AG04450 (cell line): ENCODE measurements around the gene TRAPPC2L. TPM values are rescaled to one million over a fixed set of nuclear protein-coding genes. Genes with fewer than 3 reads are reported as not detected.

Experiments
- CTCF ChIA-PET: fragments of 300-600, 350-600 bp; formaldehyde crosslinking; extraction: SDS; loops from one replicate; lab custom pipeline; 2022; ENCODE audit warnings: antibody characterized with exemption, inconsistent platforms; lab: Charles Lee
- POLR2A ChIA-PET: fragments of 350-600 bp; formaldehyde crosslinking; extraction: SDS; loops from one replicate; lab custom pipeline; 2021; ENCODE audit warnings: antibody characterized with exemption, inconsistent platforms; lab: Yijun Ruan, JAX
- DNase-seq: peaks from one replicate; pipeline ENCODE4 v3.0.0-alpha.2; 2011; ENCODE audit warnings: low read depth, low spot score
- H3K27ac ChIP-seq: one replicate; pipeline ENCODE4 v1.5.1; 2012; ENCODE audit warnings: low read depth, low read length, control low read depth
- H3K27me3 ChIP-seq: one replicate; pipeline ENCODE4 v1.6.0; 2012; ENCODE audit warnings: low read length; ENCODE audit not compliant: control insufficient read depth, insufficient read depth
- H3K4me3 ChIP-seq: 2 replicates; pipeline ENCODE4 v1.5.1; 2011; ENCODE audit warnings: mild to moderate bottlenecking, low read depth, low read length, control low read depth
- H3K9me3 ChIP-seq: 2 replicates; pipeline ENCODE4 v1.5.1; 2012; ENCODE audit warnings: low read length; ENCODE audit not compliant: control insufficient read depth, insufficient read depth
- polyA plus RNA-seq: library from polyadenylated mRNA; depleted of rRNA; stranded (reverse); fragments of >200 nt; gene quantifications from 2 replicates; pipeline ENCODE4 v1.2.3, GENCODE V29; 2011
- TF ChIP-seq, protein P1 (sequence below): IDR thresholded peaks from 2 replicates; pipeline ENCODE4 v1.5.1; 2011; ENCODE audit warnings: low read depth, low read length, control low read depth, inconsistent platforms

TRAPPC2L gene
- polyA plus RNA-seq, 1 experiment, result 72.8 TPM

DNA sequence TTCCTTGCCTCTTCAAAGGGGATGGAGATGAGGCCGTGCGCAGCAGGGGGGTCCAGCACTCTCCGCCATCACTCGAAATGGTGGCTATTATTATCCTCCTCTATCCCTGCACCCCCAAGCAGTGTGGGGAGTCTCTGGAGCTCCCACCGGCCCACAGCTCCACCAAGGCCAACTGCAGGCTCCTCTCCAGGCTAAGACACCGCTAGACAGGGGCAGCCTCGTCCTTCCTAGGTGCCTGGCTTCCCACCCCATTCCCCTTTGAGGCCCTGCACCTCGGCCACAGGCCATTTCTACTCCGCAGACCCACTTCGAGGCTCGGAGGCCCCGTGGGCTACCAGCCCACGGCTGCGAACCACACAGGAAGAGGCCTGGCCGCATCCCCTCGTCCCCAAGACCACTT is 49.1 kb downstream of the TRAPPC2L start:
- DNase-seq, result no peak
- H3K9me3 ChIP-seq, result peaks cover 3% of the 10 kb centered on the region; the same call in 1 of the 2 replicates
- ChIA-PET POLR2A (no interaction called here), CTCF (interaction anchor here (0.6 kb wide), 1 partner anchor 942 kb away, joined by 3 read pairs; no protein-coding TSS in a partner anchor)
- no peak overlapping the region for H3K4me3 ChIP-seq
- H3K27ac ChIP-seq, result no peak overlapping the region
- TF ChIP-seq, protein P1, sequence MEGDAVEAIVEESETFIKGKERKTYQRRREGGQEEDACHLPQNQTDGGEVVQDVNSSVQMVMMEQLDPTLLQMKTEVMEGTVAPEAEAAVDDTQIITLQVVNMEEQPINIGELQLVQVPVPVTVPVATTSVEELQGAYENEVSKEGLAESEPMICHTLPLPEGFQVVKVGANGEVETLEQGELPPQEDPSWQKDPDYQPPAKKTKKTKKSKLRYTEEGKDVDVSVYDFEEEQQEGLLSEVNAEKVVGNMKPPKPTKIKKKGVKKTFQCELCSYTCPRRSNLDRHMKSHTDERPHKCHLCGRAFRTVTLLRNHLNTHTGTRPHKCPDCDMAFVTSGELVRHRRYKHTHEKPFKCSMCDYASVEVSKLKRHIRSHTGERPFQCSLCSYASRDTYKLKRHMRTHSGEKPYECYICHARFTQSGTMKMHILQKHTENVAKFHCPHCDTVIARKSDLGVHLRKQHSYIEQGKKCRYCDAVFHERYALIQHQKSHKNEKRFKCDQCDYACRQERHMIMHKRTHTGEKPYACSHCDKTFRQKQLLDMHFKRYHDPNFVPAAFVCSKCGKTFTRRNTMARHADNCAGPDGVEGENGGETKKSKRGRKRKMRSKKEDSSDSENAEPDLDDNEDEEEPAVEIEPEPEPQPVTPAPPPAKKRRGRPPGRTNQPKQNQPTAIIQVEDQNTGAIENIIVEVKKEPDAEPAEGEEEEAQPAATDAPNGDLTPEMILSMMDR, result no peak
- H3K27me3 ChIP-seq, result peaks cover 26% of the 10 kb centered on the region

DNA sequence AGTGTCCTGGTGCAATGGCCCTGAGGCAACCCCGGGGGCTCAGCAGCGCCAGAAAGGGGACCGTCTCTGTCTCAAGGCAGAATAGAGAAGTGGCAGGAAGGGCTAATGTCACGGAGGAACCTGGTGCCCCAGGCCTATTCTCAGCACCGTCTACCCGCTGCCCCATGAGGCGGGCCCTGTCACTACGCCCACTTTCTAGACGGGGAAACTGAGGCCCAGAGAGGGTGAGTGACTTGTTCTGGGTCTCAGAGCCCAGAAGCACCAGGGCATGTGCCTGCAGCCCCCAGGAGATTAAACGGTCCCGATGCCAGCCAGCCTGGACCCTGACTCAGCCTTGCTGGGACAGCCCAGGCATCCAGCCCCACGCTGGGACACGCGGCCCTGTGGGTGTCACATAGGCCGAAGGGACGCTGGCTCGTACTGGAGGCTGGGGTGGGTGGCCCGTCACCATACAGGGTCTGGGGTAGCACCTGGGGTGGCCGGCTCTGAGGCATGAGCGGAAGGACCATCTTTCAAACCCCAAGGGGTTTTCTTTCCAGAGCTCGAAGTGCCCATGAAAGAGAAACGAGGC is 49.7 kb downstream of the TRAPPC2L start:
- CTCF ChIA-PET, result no interaction called here

DNA sequence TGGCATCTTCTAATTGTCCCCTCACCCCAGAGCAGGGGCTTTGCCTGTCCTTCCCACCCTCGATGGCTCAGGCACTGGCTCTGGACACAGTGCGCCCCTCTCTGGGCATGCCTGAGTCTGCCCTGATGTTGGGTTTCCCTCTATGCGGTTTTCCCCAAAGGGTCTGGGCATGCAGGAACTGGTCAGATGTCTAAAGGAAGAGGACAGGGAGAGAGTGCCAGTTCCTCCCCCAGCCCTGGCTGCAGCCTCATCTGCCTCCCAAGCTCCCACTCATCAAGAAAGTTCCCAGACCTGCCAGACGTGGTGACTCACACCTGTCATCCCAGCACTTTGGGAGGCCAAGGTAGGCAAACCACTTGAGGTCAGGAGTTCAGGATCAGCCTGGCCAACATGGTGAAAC is 50.8 kb downstream of the TRAPPC2L start:
- ChIA-PET CTCF (no interaction called here), POLR2A (no interaction called here)
- Histone ChIP-seq H3K4me3 (no peak overlapping the region), H3K9me3 (peaks cover 6% of the 10 kb centered on the region; the same call in 1 of the 2 replicates), H3K27me3 (peaks cover 28% of the 10 kb centered on the region), H3K27ac (no peak overlapping the region)
- DNase-seq, result no peak
- TF ChIP-seq, protein P1, result no peak

More for the DNA sequence above, 49.7 kb downstream of the TRAPPC2L start:
- no peak overlapping the region for H3K27ac ChIP-seq
- no peak overlapping the region for H3K4me3 ChIP-seq
- TF ChIP-seq, protein P1, result no peak
- H3K27me3 ChIP-seq, result peaks cover 27% of the 10 kb centered on the region
- no peak for DNase-seq
- POLR2A ChIA-PET, result no interaction called here
- peaks cover 3% of the 10 kb centered on the region; the same call in 1 of the 2 replicates for H3K9me3 ChIP-seq

DNA sequence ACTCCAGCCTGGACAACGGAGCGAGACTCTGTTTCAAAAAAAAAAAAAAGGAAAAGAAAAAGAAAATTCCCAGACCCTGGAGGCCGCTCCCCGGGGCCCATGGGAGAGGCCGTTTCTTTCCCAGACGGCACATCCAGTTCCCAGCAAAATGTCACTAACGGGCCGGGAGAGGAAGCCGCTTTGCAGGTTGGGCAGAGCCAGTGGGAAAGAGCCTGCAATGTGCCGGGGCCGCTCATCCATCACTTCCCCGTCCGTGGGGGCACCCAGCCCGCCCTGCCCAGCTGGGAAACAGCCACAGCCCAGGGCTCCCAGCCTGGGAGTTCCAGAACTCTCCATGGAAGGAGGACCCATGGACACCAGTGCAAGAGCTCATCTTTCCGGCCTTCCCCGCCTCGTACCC is 51.4 kb downstream of the TRAPPC2L start:
- ChIA-PET CTCF (no interaction called here), POLR2A (no interaction called here)
- TF ChIP-seq, protein P1, result no peak
- Histone ChIP-seq H3K27ac (no peak overlapping the region), H3K27me3 (peaks cover 30% of the 10 kb centered on the region), H3K9me3 (peaks cover 12% of the 10 kb centered on the region), H3K4me3 (no peak overlapping the region)
- DNase-seq, result no peak

DNA sequence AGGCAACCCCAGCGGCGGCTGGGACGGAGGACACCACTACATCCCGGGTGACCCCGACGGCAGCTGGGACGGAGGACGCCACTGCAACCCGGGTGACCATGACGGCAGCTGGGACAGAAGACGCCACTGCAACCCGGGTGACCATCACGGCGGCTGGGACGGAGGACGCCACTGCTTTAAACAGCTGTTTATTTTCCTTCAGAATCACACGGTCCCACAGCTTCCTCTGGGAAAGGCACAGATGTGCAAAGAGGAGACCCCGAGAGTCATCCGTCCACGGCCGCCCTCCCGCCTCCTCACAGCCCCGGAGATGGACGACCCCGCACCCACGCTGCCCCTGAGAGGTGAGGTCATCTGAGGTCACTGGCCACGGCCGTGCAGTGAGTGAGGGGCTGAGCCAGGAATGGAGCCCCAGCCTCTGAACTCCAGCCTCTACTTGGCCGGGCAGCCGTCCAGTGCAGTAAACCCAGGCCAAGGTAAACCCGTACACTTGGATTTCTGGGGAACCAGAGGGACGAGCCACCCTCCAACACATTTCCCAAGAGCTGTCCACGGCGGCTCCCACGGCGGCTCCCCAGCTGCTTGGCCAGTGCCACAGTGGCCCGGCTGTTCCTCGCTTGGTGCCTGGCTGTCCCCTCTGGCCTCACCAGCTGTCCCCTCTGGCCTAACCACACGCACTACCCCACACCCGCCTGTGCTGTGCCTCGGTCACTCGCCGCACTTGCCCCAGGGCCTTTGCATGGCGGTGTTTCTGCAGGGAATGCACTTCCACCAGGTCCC is 52.7 kb downstream of the TRAPPC2L start:
- H3K27ac ChIP-seq, result no peak overlapping the region
- peaks cover 15% of the 10 kb centered on the region for H3K9me3 ChIP-seq
- ChIA-PET CTCF (no interaction called here), POLR2A (no interaction called here)
- DNase-seq, result no peak
- no peak overlapping the region for H3K4me3 ChIP-seq
- TF ChIP-seq, protein P1, result no peak
- H3K27me3 ChIP-seq, result peaks cover 29% of the 10 kb centered on the region
